Measurements from ENCODE around the gene DPYD.

Gene DPYD

DNA sequence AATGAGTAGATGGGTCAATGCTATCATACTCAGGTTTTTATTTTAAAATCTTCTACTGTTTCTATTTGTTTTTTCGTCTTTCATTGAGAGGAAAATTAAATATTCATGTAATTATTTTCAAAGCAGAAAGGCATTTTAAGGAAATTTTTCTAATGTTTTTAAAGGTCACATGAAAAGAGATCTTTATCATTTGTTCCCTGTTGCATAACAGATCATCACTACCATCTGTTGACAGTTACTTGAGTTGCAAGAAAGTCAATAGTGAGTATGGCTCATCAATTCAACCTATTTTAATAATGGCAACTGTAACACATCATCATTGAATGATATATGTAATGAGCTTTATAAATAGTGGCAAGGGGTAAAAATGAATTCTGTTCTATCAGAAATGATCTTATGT, 369.7 kb downstream of the DPYD start:
- DNase-seq (ENCODE audit: low read depth in 3 of 3, low spot score in 1 of 3) = no peak

DNA sequence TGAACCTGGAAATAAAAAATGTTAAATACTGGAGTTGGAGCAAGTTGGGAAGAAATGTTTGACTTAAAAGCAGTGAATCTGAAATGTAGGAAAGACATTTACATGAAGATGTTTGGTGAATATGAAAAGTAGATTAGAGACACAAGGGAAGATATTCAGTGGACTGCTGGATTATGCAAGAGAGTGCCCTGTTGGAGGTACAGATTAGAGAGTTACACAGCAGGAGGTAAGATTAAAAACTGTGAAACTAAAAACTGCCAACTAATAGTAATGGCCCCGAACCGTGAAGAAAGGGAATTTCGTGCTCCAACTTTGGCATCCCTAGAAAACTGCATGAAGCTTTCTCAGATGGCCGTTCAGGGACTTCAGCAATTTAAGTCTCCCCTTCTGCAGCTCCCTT, 375.4 kb downstream of the DPYD start:
- DNase-seq (ENCODE audit: low read depth in 3 of 3, low spot score in 1 of 3) = no peak

DNA sequence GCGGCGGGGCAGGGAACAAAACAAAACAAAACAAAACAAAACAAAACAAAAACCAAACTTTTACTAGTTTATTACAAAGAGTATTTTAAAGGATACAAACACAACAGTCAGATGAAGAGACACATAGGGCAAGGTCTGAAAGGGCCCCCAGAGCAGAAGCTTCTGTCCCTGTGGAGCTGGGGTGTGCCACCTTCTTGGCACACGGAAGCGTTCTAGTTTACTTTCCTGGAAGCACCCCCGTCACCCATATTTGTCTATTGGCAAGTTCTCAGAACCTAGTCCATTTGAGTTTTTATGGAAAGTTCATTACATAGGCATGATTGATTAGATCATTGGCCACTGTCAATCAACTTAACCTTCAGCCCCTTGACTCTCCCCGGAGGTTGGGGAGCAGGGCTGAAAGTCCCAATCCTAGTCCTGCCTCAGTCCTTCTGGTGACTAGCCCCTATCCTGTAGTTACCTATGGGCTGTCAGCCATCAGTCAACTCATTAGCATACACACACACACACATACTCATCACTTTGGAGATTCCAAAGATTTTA, 380.4 kb downstream of the DPYD start:
- no peak for DNase-seq (ENCODE audit: low read depth in 3 of 3, low spot score in 1 of 3)

DNA sequence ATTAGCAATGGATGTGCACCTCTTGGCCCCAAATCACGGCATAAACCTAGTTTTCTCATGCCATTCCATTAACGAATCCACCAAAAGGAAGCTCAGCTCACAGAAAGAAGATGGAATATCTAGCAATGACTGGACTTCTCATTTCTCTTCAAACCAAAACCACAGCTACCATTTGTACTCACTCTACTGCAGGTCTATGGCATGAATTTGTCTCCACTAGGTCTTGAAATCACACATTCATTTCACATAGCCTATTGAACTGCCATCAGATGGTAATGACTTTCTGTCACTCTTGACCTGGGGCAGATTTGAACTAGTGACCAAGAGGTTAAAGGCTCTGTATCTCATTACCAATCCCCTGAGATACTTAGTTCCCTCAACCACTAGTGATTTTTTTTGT, 382.7 kb downstream of the DPYD start:
- DNase-seq (ENCODE audit: low read depth in 3 of 3, low spot score in 1 of 3) = no peak

DNA sequence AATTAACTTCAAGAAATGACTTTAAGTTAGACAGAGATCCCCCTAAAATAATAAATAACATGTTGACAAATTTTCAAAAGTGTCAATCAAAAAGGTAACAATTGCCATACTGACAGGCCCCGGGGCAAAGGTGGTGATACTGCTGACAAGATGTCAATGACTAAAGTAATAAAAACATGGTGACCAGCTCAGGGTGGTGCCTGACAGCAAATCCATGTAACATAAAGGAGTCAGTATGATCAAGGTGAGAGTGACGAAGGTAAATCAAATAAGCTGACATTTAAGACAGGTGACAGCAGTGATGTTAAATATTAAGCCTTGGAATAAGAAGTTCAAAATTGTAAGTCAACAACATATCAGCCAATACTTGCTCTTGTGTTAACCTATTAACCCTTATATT, 387.5 kb downstream of the DPYD start:
- DNase-seq (ENCODE audit: low read depth in 3 of 3, low spot score in 1 of 3) = no peak

DNA sequence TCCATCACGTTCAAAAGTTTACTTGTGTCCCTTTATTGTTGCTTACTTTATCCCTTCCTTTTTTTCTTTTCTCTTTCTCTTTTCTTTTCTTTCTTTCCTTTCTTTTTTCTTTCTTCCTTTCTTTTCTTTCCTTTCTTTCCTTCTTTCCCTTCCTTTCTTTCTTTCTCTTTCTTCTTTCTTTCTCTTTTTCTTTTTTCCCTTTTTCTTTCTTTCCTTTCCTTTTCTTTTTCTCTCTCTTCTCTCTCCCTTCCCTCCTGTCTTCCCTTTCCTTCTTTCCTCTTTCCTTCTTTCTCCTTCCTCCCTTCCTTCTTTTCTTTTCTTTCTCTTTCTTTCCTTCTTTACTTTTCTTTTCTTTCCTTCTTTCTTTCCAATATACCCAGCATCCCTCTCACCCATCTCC, 391.2 kb downstream of the DPYD start:
- DNase-seq (ENCODE audit: low read depth in 3 of 3, low spot score in 1 of 3) = no peak

DNA sequence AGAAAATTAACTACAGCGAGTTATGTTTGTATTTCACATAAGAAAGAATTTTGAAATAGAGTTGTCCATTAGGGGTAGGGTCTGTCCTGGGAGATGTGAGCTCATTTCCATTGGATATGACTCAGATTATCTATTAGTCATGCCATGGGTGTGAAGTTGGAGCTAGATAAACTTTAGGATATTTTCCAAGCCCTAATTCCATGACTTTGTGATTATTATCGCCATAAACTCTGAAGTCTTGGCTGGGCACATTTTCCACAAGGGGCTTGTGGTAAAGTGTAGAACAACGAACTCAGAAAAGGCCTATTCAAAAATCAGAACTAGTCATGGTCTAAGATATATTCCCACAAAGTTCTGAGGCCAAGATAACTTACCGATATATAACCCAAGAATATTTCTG, 396.6 kb downstream of the DPYD start:
- DNase-seq (ENCODE audit: low read depth in 3 of 3, low spot score in 1 of 3) = no peak

DNA sequence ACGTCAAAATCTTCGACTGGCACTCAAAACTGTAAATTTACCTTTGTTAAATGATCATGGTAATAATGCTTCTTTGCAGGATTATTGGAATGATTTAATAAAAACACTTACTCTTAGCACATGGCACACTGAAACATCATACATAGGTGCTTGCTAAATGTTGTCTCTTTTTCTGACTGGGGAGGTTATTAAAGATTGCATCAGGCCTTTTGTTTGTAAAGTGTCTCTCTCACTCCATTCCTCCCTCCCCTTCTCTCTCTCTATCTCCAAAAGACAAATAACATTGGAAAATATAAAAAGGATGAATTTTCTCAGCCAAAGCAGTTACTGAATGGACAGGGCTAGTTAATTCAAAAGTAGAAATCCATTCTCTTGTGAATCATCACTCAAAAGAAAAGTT, 404.2 kb downstream of the DPYD start:
- no peak for DNase-seq (ENCODE audit: low read depth in 3 of 3, low spot score in 1 of 3)

DNA sequence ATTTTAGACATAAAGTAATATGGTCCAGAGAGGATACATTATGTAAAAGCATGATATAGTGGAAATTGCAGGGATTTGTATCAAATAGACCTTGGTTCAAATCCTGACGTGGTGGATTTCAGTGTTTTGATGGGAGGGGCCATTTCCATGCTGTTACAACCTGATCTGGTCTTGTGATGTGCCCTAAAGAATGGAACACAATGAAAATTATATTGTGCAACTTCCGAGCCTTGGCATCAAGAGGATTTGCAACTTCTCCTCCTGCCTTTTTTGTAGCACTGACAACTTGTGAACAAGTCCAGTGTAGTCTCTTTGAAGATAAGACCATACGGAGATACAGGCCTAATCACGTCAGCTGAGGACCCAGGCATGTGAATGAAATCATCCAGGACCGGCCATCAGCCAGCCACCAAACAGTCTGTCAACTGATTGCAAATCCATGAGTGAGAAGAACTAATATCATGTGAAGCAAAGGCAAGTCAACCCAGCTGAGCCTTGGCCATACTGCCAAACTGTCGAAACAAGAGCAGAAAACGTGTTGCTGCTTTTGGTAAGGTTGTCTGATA, 412.1 kb downstream of the DPYD start:
- no peak for DNase-seq (ENCODE audit: low read depth in 3 of 3, low spot score in 1 of 3)

DNA sequence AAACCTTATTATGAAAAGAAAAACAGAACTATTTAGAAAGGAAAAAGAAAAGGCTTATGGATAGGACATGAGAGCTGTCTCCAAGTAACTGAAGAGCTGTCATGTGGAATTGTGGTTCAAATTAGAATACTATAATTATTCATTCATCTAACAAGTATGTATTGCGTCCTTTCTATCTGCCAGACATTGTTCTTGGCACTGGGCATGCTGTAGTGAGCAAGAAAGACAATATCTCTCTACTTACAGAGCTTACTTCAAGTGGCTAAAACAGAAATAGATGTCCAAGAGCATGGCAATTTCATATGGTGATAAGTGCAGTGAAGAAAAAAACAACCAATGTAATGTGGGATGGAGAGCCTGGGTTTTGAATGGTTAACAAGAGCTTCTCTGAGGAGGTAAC, 413.0 kb downstream of the DPYD start:
- DNase-seq (ENCODE audit: low read depth in 3 of 3, low spot score in 1 of 3) = no peak

DNA sequence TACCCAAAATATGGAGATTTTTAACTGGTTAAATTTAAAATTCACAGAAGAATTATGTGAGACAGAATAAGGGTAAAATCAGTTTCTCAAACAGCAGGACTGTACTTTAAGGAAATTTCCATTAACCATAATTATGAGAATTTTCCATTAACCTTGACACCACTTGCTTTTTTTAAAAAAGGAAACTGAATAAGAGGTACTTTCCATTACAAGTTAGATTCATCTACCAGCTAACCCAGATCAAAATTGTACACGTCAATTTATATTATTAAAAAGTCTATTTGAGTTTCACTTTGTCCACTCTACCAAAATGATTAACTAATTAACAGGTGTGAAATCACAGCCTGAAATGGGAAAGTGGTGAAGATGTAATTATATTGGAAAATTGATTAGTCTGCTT, 414.5 kb downstream of the DPYD start:
- no peak for DNase-seq (ENCODE audit: low read depth in 3 of 3, low spot score in 1 of 3)

DNA sequence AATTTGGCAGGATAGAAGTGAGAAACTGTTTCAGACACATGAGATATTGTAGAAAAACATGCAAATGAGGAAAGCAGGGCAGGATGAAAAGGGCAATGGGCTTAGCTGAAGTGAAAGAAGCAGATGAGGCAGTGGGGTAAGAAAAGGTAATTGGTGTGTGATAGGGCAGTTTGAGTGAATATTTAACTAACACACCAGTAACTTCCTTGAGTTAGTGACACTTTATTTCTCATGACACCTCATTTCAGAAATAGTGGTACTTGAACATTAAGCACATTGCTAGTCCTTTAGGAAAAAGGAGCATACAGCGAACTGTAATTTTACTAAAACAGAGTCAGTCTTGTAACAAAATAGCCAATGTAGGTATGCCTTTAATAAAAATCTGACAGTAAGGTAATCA, 415.0 kb downstream of the DPYD start:
- DNase-seq (ENCODE audit: low read depth in 3 of 3, low spot score in 1 of 3) = no peak

DNA sequence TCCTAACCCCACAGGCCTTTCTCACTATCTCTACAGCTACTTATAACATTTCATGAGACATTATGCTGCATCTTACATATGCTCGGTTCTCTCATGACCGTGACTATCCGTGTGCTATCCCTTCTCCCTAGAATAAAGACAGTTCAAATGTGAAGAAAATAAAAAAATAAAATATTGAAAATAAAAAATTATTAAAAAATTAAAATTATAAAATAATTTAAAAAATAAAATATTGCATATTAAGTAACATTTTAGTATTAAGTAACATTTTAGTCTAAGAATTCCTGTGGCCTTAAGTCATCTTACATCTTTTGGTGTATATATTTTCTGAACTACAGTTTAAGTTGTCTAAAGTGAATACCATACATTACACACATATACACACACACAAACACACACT, 415.5 kb downstream of the DPYD start:
- no peak for DNase-seq (ENCODE audit: low read depth in 3 of 3, low spot score in 1 of 3)

DNA sequence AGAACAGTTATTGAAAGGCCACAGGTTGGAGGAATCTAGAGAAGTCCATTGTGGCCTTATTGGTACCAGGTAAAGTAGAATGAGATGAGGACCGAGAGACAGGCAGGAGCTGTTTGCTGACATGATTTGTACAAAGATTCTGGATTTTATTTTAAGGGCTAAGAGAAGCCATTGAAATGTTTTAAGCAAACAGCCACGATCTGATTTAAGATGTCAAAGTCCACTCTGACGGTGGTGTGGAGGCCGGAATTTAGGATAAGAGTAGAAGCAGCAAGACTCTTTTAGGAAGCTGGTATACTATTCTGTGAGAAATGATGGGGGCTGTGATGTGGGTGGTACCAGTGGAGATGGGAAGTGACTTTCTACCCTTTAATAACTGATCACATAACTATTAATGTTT, 418.5 kb downstream of the DPYD start:
- no peak for DNase-seq (ENCODE audit: low read depth in 3 of 3, low spot score in 1 of 3)

DNA sequence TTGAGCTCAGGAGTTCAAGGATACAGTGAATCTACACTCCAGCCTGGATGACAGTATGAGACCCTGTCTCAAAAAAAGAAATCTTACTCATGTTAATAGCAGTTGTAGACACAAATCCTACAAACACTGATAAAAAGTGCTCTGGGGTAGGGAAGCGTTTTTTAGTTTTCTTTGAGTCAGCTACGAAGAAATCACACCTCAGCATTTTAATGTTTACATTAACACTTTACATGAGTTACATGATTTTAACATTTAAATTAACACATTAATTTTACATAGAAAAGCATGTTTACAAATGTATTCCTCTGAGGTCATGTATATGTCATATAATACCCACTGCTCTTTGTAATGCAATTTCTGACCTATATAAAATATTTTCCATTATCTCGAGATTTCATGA, 419.2 kb downstream of the DPYD start:
- DNase-seq (ENCODE audit: low read depth in 3 of 3, low spot score in 1 of 3) = no peak

DNA sequence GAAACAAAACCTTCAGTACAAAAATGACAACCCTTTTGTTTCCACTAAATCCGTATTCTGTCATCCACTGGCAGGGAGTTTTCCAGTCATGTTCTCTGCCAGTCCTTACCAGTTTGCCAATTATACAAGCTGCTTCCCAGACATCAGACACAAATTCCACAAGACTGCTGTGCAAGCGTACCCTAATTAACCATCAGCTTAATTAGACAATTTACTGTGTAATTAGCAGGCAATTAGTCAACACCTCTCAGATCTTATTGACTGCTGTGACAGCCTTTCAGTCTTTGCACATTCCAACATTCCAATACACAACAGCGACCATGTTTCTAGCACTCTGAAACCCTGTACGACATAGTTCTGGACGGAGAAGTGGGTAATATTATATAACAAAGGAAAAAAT, 420.1 kb downstream of the DPYD start:
- no peak for DNase-seq (ENCODE audit: low read depth in 3 of 3, low spot score in 1 of 3)

DNA sequence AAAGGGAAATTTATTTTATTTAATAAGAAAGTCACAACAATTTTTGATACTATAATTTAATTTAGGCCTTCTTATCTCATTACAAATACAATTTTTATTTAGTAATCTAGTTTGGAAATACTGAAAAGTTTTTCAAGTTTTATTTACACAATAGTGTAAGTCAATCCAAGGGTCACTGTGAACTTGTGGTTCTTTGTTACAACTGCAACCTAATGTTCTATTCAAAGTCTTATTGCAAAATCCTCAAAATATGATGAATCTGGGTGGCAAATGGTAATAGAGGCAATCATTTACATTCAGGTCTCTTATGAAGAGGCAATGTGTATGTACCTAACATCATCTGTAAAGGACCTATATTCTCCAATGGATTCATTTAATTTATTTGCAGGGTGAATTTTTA, 421.2 kb downstream of the DPYD start:
- no peak for DNase-seq (ENCODE audit: low read depth in 3 of 3, low spot score in 1 of 3)

DNA sequence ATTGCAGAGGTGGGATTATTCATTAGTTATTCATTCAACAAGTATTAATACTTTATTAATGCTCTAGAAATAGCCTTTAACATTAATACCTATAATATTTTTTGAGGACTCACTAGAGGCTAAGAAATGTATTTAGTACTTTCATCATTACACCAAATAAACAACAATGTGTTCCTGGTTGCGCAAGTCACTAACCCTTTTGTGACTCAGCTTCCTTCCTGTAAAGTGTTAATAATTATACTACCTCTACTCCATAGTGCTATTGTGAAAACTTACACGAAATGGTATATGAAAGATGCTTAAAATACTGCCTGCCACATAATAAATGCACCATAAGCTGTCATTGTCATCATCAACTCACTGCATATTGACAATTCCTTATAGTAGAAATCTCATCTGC, 431.0 kb downstream of the DPYD start:
- DNase-seq (ENCODE audit: low read depth in 3 of 3, low spot score in 1 of 3) = no peak

DNA sequence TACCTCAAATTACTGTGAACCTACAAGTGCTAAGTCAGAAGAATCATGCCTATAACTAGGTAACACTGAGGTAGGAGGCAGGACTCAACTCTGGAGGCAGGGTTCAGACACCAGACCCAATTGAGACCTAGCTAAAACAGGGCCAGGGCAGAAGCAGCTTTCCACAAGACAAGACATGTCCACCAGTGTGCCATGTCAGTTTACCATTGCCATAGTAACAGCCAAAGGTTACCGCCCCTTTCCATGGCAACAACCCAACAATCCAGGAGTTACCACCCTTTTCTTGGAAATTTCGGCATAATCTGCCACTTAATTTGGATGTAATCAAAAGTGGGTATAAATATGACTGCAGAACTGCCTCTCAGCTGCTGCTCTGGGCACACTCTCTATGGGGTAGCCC, 432.3 kb downstream of the DPYD start:
- no peak for DNase-seq (ENCODE audit: low read depth in 3 of 3, low spot score in 1 of 3)

DNA sequence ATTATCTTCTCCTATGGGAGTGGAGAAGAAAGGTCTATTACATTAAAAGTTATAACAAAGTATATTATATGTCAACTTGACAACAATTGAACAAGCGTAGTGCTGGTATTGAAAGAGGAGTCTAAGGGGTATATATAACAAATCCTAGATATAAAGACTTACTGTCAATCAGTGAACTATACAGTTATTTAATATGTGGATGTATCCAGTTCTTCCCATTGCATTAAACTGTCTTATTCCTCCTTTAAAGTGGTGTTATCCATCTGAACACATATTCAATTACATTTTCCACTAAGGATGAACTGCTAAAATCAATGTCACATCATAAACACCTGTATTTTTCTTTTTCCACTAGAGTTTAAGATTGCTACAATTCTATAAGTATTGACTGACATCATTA, 438.8 kb downstream of the DPYD start:
- DNase-seq (ENCODE audit: low read depth in 3 of 3, low spot score in 1 of 3) = no peak

DNA sequence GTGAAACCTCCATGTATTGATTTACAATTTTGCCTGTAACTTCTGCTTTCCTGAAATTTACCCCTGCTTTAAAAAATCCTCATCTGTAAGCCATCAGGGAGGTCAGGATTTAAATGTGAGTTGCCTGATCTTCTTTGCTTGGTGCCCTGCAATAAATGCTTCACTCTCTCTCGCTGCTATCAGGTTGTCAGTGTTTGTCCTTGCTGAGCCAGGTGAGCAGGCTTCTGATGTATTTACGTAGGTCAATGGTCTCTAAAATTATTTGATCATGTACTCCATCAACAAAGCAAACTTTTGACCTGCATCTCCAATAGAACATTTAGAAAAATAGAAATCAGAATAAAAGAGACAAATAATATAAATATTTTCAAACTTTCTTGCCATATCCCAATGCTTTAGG, 453.4 kb downstream of the DPYD start:
- no peak for DNase-seq (ENCODE audit: low read depth in 3 of 3, low spot score in 1 of 3)

DNA sequence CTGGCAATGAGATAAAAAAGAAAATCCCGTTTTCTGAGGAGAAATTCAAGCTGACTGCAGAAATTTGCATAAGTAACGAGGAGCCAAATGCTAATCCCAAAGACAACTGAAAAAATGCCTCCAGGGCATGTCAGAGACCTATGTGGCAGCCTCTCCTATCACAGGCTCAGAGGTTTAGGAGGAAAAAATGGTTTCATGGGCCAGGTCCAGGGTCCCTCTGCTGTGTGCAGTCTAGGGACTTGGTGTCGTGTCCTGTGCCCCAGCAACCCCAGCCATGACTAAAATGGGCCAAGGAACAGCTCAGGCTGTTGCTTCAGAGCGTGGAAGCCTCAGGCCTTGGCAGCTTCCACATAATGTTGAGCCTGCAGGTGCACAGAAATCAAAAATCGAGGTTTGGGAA, 456.5 kb downstream of the DPYD start:
- DNase-seq (ENCODE audit: low read depth in 3 of 3, low spot score in 1 of 3) = no peak

DNA sequence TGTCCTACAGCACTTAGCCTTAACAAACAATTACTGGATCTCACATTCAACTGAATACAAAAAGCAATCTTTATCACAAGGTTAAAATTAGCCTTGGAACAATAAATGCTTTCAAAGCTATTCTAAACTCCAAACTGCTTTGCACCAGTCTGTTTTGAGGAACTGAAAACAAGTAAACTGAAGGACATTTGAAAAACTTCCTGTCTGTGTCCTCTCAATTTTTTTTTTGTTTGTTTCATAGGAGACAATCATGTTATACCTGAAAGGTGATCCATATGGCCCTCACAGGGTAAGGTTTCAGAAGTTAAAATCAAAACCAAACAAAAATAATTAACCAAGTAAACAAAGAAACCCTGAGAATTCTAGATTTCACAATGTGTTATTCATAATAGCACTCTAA, 459.1 kb downstream of the DPYD start:
- DNase-seq (ENCODE audit: low read depth in 3 of 3, low spot score in 1 of 3) = no peak

Measured in stimulated activated CD4-positive, alpha-beta T cell treated with anti-CD3 and anti-CD28 coated beads, TNF-alpha, amount 100 ng/mL, for 1 hour (primary cell).